ENCODE measurements around the gene GRIK2. TPM values are rescaled to one million over a fixed set of nuclear protein-coding genes. Genes with fewer than 3 reads are reported as not detected.

Gene GRIK2
- total and polyA plus RNA-seq, 9 donors: 0.12 to 4.1 (median 0.89) TPM; not detected in 1

GRCh38 chr6:101730954-101731353 lies 337.4 kb downstream of the GRIK2 start:
- intact Hi-C loops (cut with DNase I): no loop called here
- Histone ChIP-seq H3K36me3 (no peaks in the 10 kb centered on the region), H3K4me3 (no peak overlapping the region), H3K27me3 (no peaks in the 10 kb centered on the region), H3K9me3 (peaks cover 0 to 3% of the 10 kb centered on the region in 2 donors), H3K27ac (no peak overlapping the region), H3K4me1 (ENCODE audit: insufficient read depth) (no peaks in the 10 kb centered on the region)
- TF ChIP-seq EP300 (IDR thresholded peaks at IDR 0.05): no peak
- no peak for TF ChIP-seq POLR2A (IDR thresholded peaks at IDR 0.05)
- no peak for TF ChIP-seq CTCF (IDR thresholded peaks at IDR 0.05)
- WGBS, 3 donors: 27 to 53% (median 49%) methylated on average over 2 of the region's 2 CpGs
- no peak for DNase-seq

GRCh38 chr6:101733899-101734298 lies 340.4 kb downstream of the GRIK2 start:
- no peak overlapping the region for H3K4me3 ChIP-seq
- no peak for DNase-seq
- no peak for TF ChIP-seq CTCF (IDR thresholded peaks at IDR 0.05)
- TF ChIP-seq EP300 (IDR thresholded peaks at IDR 0.05): no peak
- TF ChIP-seq POLR2A (IDR thresholded peaks at IDR 0.05): no peak
- H3K9me3 ChIP-seq: peaks cover 0 to 4% of the 10 kb centered on the region in 2 donors
- H3K4me1 ChIP-seq (ENCODE audit: insufficient read depth): no peaks in the 10 kb centered on the region
- no peaks in the 10 kb centered on the region for H3K36me3 ChIP-seq
- no peak overlapping the region for H3K27ac ChIP-seq
- intact Hi-C loops (cut with DNase I): no loop called here
- H3K27me3 ChIP-seq: no peaks in the 10 kb centered on the region

GRCh38 chr6:101738481-101738880 lies 345.0 kb downstream of the GRIK2 start:
- no peak overlapping the region for H3K4me3 ChIP-seq
- no peak for DNase-seq
- intact Hi-C loops (cut with DNase I): no loop called here
- H3K27me3 ChIP-seq: no peaks in the 10 kb centered on the region
- 94 to 100% (median 94%) methylated on average over 1 of the region's 1 CpG for WGBS, 3 donors
- H3K27ac ChIP-seq: no peak overlapping the region
- no peaks in the 10 kb centered on the region for H3K4me1 ChIP-seq (ENCODE audit: insufficient read depth)
- H3K9me3 ChIP-seq: peaks cover 0 to 4% of the 10 kb centered on the region in 2 donors
- TF ChIP-seq EP300 (IDR thresholded peaks at IDR 0.05): no peak
- TF ChIP-seq CTCF (IDR thresholded peaks at IDR 0.05): no peak
- no peak for TF ChIP-seq POLR2A (IDR thresholded peaks at IDR 0.05)
- H3K36me3 ChIP-seq: no peaks in the 10 kb centered on the region

- no peak for TF ChIP-seq CTCF (IDR thresholded peaks at IDR 0.05)
- TF ChIP-seq POLR2A (IDR thresholded peaks at IDR 0.05): no peak
- intact Hi-C loops (cut with DNase I): no loop called here
- Histone ChIP-seq H3K27ac (no peak overlapping the region), H3K4me1 (ENCODE audit: insufficient read depth) (no peaks in the 10 kb centered on the region), H3K27me3 (no peaks in the 10 kb centered on the region), H3K9me3 (peaks cover 0 to 4% of the 10 kb centered on the region in 2 donors), H3K36me3 (no peaks in the 10 kb centered on the region), H3K4me3 (no peak overlapping the region)
- DNase-seq: no peak
- 54 to 63% (median 58%) methylated on average over 2 of the region's 2 CpGs for WGBS, 3 donors
These were observed 347.1 kb downstream of the GRIK2 start for GRCh38 chr6:101740631-101741030.

Data from ovary (tissue), 9 donors.